Measurements from ENCODE around the gene SH3RF2. TPM values are rescaled to one million over a fixed set of nuclear protein-coding genes. Genes with fewer than 3 reads are reported as not detected.

The SH3RF2 gene
- total and polyA plus RNA-seq, 9 of the 15 experiments (the other 6 are each of a cell fraction or from before 2014, with no cell fraction given), result 0.05 TPM; not detected in 8

DNA sequence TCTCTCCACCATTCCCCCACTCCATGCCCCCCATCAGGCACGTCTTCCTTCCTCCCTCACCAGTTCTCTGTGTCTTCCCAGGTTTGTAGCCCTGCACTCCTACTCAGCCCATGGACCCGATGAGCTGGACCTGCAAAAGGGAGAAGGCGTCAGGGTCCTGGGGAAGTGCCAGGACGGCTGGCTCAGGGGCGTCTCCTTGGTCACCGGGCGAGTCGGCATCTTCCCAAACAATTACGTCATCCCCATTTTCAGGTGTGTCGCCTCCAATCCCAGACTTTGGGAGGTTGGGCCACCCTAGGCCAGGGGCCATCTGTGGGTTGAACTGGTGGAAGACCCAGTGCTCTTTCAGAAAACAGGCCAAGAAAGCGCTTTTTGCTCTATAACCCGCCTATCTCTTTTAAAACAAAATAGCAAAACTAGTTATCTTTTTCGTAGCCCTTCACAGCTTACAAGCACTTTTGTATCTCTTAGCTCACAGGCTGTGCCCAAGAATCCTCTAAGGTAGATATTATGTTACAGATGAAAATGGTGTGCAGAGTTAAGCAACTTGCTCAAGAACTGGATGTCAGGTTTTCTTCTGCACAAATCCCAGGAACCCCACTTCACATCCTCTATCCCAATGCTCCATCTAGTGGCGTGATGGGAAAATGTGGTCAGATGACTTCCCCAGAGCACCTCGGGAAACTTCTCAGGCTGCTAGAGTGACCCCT, 112.8 kb downstream of the SH3RF2 start (continued):
- TF ChIP-seq MITF (IDR thresholded peaks at IDR 0.05), result 0 out of 2 replicates have a peak, but pooled peaks have one; percentile 31
- no peak for TF ChIP-seq CEBPG (CRISPR knock-in tag; IDR thresholded peaks at IDR 0.05)
- TF ChIP-seq CEBPG (tag; conservative IDR thresholded peaks at IDR 0.05 in 1 of 2, IDR thresholded peaks at IDR 0.05 in 1 of 2), result peak in 1 of 2 experiments; percentile 47; a peak in 1 of 4 replicates
- TF ChIP-seq SPI1 (IDR thresholded peaks at IDR 0.05; ENCODE audit: borderline replicate concordance, low read depth, low read length), result peak; percentile 48; the same call in 1 of the 2 replicates
- TF ChIP-seq USF1 (CRISPR knock-in tag; IDR thresholded peaks at IDR 0.05), result peak; percentile 28; the same call in 1 of the 2 replicates
- no peak for TF ChIP-seq TAL1 (IDR thresholded peaks at IDR 0.05)
- peak; percentile 80; the same call in 1 of the 2 replicates for TF ChIP-seq STAG1 (CRISPR knock-in tag; IDR thresholded peaks at IDR 0.05; ENCODE audit: borderline replicate concordance)
- TF ChIP-seq ZNF3 (CRISPR knock-in tag; IDR thresholded peaks at IDR 0.05), result no peak
- TF ChIP-seq, protein P1, sequence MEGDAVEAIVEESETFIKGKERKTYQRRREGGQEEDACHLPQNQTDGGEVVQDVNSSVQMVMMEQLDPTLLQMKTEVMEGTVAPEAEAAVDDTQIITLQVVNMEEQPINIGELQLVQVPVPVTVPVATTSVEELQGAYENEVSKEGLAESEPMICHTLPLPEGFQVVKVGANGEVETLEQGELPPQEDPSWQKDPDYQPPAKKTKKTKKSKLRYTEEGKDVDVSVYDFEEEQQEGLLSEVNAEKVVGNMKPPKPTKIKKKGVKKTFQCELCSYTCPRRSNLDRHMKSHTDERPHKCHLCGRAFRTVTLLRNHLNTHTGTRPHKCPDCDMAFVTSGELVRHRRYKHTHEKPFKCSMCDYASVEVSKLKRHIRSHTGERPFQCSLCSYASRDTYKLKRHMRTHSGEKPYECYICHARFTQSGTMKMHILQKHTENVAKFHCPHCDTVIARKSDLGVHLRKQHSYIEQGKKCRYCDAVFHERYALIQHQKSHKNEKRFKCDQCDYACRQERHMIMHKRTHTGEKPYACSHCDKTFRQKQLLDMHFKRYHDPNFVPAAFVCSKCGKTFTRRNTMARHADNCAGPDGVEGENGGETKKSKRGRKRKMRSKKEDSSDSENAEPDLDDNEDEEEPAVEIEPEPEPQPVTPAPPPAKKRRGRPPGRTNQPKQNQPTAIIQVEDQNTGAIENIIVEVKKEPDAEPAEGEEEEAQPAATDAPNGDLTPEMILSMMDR (IDR thresholded peaks at IDR 0.05 in 2 of 3, conservative IDR thresholded peaks at IDR 0.05 in 1 of 3; ENCODE audit: insufficient read depth in 2 of 3, low read depth in 1 of 3, low read length in 3 of 3), result peak; percentile 77 to 90 (median 81)
- peak; percentile 88 to 95 for TF ChIP-seq RAD21 (CRISPR knock-in tag; conservative IDR thresholded peaks at IDR 0.05 in 1 of 2, IDR thresholded peaks at IDR 0.05 in 1 of 2)
- TF ChIP-seq CEBPB (tag; IDR thresholded peaks at IDR 0.05), result peak; percentile 61
- TF ChIP-seq, protein P2, sequence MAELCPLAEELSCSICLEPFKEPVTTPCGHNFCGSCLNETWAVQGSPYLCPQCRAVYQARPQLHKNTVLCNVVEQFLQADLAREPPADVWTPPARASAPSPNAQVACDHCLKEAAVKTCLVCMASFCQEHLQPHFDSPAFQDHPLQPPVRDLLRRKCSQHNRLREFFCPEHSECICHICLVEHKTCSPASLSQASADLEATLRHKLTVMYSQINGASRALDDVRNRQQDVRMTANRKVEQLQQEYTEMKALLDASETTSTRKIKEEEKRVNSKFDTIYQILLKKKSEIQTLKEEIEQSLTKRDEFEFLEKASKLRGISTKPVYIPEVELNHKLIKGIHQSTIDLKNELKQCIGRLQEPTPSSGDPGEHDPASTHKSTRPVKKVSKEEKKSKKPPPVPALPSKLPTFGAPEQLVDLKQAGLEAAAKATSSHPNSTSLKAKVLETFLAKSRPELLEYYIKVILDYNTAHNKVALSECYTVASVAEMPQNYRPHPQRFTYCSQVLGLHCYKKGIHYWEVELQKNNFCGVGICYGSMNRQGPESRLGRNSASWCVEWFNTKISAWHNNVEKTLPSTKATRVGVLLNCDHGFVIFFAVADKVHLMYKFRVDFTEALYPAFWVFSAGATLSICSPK (IDR thresholded peaks at IDR 0.05; ENCODE audit: borderline replicate concordance), result no peak

Measured in K562 (cell line).